Measurements from ENCODE around the gene CLBA1. TPM values are rescaled to one million over a fixed set of nuclear protein-coding genes. Genes with fewer than 3 reads are reported as not detected.

Gene CLBA1
- total RNA-seq, 2 experiments from 2014 or later, result 0.47 to 0.67 TPM

DNA sequence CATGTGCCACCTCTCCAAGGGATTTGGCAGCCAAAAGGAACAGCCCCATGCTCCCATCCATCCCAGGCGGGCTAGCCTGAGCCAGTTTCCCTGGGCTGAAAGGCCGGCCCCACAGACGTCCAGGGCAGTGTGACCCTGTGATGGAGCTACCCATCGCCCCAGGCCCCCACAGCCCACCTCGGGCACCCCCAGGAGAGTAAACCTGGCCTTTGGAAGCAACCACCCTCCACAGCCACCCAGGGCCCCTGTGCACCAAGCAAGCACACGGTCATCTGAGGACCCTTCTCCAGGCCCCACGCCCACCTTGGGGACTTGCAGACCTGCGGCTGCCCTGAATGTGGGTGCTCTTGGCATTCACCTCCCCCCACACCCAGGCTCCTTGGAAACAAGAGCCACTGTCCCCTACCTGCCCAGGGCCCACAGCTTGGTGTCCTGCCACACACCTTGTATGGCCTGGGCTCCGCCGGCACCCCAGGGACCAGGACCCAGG is 15.8 kb upstream of the CLBA1 start:
- no peak overlapping the region for H3K27ac Mint-ChIP-seq
- no peak for ATAC-seq
- POLR2A ChIA-PET, result interaction anchor here (0.6 kb wide), 1 partner anchor 50 kb away, joined by 3 read pairs; no protein-coding TSS in a partner anchor
- no peak overlapping the region for H3K4me3 Mint-ChIP-seq
- H3K36me3 Mint-ChIP-seq (ENCODE audit: low read depth), result no peaks in the 10 kb centered on the region
- intact Hi-C loops (cut with micrococcal nuclease), result no loop called here
- H3K4me1 Mint-ChIP-seq (ENCODE audit: low read depth), result no peaks in the 10 kb centered on the region
- no peaks in the 10 kb centered on the region for H3K9me3 Mint-ChIP-seq
- CTCF ChIA-PET, result interaction anchor here (1.9 kb wide), 1 partner anchor 77 kb away, joined by 5 read pairs; no protein-coding TSS in a partner anchor
- peaks cover 11% of the 10 kb centered on the region for H3K27me3 Mint-ChIP-seq
- no peak for DNase-seq
- TF ChIP-seq, protein P1, sequence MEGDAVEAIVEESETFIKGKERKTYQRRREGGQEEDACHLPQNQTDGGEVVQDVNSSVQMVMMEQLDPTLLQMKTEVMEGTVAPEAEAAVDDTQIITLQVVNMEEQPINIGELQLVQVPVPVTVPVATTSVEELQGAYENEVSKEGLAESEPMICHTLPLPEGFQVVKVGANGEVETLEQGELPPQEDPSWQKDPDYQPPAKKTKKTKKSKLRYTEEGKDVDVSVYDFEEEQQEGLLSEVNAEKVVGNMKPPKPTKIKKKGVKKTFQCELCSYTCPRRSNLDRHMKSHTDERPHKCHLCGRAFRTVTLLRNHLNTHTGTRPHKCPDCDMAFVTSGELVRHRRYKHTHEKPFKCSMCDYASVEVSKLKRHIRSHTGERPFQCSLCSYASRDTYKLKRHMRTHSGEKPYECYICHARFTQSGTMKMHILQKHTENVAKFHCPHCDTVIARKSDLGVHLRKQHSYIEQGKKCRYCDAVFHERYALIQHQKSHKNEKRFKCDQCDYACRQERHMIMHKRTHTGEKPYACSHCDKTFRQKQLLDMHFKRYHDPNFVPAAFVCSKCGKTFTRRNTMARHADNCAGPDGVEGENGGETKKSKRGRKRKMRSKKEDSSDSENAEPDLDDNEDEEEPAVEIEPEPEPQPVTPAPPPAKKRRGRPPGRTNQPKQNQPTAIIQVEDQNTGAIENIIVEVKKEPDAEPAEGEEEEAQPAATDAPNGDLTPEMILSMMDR (IDR thresholded peaks at IDR 0.05), result no peak

- ChIA-PET CTCF (interaction anchor here (1.9 kb wide), 1 partner anchor 76 kb away, joined by 5 read pairs; no protein-coding TSS in a partner anchor), POLR2A (no interaction called here)
- Mint-ChIP-seq H3K36me3 (ENCODE audit: low read depth) (no peaks in the 10 kb centered on the region), H3K27ac (no peak overlapping the region), H3K4me1 (ENCODE audit: low read depth) (no peaks in the 10 kb centered on the region), H3K27me3 (peaks cover 11% of the 10 kb centered on the region), H3K4me3 (no peak overlapping the region), H3K9me3 (no peaks in the 10 kb centered on the region)
- DNase-seq (no peak), ATAC-seq (no peak)
- TF ChIP-seq, protein P1 (IDR thresholded peaks at IDR 0.05), result no peak
- intact Hi-C loops (cut with micrococcal nuclease), result no loop called here
These were observed 15.1 kb upstream of the CLBA1 start for GRCh38 chr14:104970231-104971068.

GRCh38 chr14:104971447-104972240 is 13.9 kb upstream of the CLBA1 start:
- DNase-seq (no peak), ATAC-seq (no peak)
- TF ChIP-seq, protein P1 (IDR thresholded peaks at IDR 0.05), result no peak
- H3K27me3 Mint-ChIP-seq, result peaks cover 17% of the 10 kb centered on the region
- intact Hi-C loops (cut with micrococcal nuclease), result no loop called here
- POLR2A ChIA-PET, result interaction anchor here (0.8 kb wide), 1 partner anchor 13 kb away, joined by 4 read pairs; no protein-coding TSS in a partner anchor
- H3K4me1 Mint-ChIP-seq (ENCODE audit: low read depth), result peaks cover 5% of the 10 kb centered on the region
- CTCF ChIA-PET, result no interaction called here
- no peaks in the 10 kb centered on the region for H3K9me3 Mint-ChIP-seq
- H3K27ac Mint-ChIP-seq, result no peak overlapping the region
- H3K36me3 Mint-ChIP-seq (ENCODE audit: low read depth), result no peaks in the 10 kb centered on the region
- H3K4me3 Mint-ChIP-seq, result no peak overlapping the region

GRCh38 chr14:104972301-104973134 is 13.1 kb upstream of the CLBA1 start:
- DNase-seq (no peak), ATAC-seq (no peak)
- POLR2A ChIA-PET, result interaction anchor here (0.8 to 1.4 kb wide), 2 partner anchors 12 to 73 kb away, joined by 4 read pairs; no protein-coding TSS in a partner anchor
- peaks cover 23% of the 10 kb centered on the region for H3K27me3 Mint-ChIP-seq
- CTCF ChIA-PET, result interaction anchor here (1.1 to 4.7 kb wide), 3 partner anchors 15 to 81 kb away, joined by 3 to 87 read pairs (median 3); no protein-coding TSS in a partner anchor
- H3K4me3 Mint-ChIP-seq, result no peak overlapping the region
- peaks cover 8% of the 10 kb centered on the region for H3K4me1 Mint-ChIP-seq (ENCODE audit: low read depth)
- intact Hi-C loops (cut with micrococcal nuclease), result no loop called here
- TF ChIP-seq, protein P1 (IDR thresholded peaks at IDR 0.05), result no peak
- no peak overlapping the region for H3K27ac Mint-ChIP-seq
- H3K9me3 Mint-ChIP-seq, result no peaks in the 10 kb centered on the region
- no peaks in the 10 kb centered on the region for H3K36me3 Mint-ChIP-seq (ENCODE audit: low read depth)

Measured in activated CD8-positive, alpha-beta T cell treated with anti-CD3 and anti-CD28 coated beads for 36 hours (primary cell).